GM19328 (cell line): ENCODE data around the gene WDTC1.
A peak's percentile ranks its signal among the peaks of the same experiment; 100 is the strongest.
"Not testable (repeated sequence)": the region's sequence is repeated elsewhere in the genome, so short reads cannot be mapped to it uniquely, and the experiment has no call there.

ENCODE experiments used
- ATAC-seq: cut with Tn5 transposase; IDR thresholded peaks from one replicate; pipeline ENCODE4 v1.9.1; 2021; ENCODE audit warnings: mild to moderate bottlenecking, moderate library complexity; ENCODE audit not compliant: unreplicated experiment

Gene WDTC1, protein sequence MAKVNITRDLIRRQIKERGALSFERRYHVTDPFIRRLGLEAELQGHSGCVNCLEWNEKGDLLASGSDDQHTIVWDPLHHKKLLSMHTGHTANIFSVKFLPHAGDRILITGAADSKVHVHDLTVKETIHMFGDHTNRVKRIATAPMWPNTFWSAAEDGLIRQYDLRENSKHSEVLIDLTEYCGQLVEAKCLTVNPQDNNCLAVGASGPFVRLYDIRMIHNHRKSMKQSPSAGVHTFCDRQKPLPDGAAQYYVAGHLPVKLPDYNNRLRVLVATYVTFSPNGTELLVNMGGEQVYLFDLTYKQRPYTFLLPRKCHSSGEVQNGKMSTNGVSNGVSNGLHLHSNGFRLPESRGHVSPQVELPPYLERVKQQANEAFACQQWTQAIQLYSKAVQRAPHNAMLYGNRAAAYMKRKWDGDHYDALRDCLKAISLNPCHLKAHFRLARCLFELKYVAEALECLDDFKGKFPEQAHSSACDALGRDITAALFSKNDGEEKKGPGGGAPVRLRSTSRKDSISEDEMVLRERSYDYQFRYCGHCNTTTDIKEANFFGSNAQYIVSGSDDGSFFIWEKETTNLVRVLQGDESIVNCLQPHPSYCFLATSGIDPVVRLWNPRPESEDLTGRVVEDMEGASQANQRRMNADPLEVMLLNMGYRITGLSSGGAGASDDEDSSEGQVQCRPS

DNA sequence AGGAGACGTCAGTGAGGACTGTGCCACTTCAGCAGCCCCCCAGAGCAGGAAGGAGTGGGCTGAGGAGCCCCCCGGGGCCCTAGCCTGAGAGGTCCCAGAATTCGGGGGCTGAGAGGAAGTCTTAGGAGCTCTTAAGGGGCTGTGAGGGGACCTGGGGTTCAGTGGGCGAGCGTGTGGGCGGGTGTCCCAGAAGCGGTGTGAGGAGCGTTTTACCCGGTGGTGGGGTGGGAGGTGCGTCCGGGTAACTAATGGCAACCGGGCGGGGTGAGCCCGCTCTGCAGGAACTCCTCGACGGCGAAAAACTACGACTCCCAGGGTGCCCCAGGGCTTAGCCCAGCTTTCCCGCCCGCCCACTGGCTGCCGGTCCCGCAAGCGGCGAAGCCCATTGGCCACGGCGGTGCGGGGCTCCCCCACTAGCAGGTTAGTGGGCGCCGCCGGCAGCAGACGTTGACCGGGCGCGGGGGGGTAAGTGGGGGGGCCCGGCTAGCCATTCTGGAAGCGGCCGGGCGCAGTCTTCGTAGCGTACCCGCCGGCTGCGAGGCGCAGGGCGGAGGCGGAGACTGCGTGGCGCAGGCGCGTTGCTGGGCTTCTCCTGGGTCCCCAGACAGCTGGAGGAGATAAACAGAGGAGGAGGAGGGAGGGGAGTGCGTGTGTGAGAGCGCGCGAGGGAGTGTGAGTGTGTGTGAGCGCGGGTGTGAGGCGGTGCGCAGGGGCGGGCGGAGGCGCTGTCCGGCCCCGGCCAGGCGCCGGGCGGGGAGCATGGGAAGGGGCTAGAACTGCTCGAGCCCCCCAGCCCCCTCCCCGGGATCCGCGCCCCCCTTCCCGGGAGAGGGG lies at the start of gene WDTC1:
Gene WDTC1 (plus strand): TSS at position 584 of the 834 bp plus-strand sequence. CDS start 26,423 bp downstream, outside the sequence.
- peak; percentile 84 for ATAC-seq

DNA sequence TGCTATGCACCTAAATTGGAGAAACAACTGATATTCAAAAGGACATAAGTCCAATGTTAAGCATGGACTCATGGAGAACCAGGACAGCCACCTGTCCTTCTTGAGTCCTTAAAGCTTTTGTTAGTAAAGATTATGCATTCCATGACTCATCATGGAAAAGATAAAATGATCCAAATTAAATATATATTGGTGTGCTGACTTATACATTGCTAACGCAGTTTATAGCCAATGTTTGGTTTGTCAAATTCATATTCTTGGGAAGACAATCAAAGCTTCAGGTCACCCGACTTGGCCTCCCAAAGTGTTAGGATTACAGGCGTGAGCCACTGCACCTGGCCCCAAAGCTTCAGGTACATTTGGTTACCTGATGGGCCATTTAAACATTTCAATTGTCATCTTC lies 49.8 kb upstream of the WDTC1 start:
- ATAC-seq: not testable (repeated sequence)

DNA sequence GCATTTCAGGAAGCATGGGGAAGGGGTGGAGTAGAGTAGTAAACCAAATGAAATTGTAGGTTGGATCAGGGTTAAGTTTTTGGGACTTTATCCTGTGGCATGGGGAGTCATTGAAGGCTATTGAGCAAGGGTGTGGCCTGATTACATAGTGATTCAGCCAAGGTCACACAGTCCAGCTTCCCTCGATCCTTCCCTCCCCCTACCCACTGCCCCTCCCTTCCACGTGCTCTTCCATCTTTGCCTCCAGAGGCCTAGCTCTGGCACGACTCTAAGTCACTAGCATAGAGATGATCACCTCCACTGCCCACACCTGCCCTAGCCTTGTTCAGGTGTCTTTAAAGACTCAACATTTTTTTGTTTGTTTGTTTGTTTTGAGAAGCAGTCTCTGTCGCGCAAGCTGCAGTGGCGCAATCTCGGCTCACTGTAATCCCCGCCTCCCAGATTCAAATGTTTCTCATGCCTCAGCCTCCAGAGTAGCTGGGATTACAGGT lies 42.3 kb upstream of the WDTC1 start:
- ATAC-seq: no peak

DNA sequence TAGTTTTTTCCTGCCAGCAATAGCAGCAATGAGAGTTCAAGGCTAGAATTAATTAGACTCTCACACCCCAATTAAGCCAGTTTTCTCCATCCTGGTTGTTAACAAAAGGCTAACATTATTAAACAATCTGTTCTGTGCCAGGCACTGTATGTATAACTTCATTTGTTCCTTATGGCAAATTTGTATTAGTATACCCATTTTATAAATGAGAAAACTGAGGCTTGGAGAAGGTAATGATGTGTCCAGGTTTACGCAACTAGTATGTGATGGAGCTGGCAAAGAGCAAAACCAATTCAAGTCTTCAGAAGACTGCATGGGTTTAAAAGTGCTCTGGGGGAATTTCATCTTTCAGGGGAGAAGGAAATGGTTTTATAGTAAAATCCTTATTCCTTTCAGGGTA lies 41.2 kb upstream of the WDTC1 start:
- no peak for ATAC-seq

DNA sequence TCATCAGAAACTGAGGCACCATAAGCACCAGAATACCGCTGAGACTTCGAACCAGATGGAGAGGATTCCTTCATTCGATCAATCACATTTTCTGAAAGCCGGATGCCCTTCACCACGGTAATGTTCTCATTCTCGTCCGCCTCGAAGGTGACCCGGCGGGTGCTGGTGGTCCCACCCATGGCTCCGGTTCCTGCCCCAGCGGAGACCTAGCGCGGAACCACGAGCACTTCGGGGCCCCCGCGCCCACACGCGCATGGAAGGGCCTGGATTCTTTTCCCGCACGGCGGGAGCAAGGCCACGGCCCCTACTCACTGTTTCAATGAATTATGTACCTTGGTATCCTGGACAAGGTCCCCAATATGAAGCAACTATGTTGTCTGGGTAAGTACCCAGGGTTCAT lies 33.1 kb upstream of the WDTC1 start:
- no peak for ATAC-seq

DNA sequence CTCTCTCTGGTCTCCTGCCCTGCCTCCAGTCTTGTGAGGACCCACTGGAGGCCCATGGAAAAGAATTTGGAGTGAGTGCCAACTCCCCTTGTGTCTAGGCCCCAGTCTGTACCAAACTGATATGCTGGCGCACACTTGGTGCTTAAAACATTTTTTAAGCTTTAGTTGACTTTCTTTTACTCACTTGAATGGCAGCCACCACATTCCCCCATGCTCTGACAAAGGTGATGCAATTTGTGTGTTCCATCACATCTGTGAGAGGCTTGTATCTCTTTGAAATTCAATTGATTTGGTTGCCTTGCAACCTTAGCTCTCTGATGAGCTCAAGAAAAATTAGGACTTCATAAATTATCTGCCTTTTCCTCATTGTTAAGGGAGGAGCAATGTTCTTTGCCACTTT lies 30.5 kb upstream of the WDTC1 start:
- ATAC-seq: no peak

DNA sequence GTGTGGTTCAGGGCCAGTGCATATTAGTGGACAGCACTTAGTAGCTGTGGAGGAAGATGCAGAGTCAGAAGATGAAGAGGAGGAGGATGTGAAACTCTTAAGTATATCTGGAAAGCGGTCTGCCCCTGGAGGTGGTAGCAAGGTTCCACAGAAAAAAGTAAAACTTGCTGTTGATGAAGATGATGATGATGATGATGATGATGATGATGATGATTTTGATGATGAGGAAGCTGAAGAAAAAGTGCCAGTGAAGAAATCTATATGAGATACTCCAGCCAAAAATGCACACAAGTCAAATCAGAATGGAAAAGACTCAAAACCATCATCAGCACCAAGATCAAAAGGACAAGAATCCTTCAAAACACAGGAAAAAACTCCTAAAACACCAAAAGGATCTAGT lies 27.2 kb upstream of the WDTC1 start:
- not testable (repeated sequence) for ATAC-seq

DNA sequence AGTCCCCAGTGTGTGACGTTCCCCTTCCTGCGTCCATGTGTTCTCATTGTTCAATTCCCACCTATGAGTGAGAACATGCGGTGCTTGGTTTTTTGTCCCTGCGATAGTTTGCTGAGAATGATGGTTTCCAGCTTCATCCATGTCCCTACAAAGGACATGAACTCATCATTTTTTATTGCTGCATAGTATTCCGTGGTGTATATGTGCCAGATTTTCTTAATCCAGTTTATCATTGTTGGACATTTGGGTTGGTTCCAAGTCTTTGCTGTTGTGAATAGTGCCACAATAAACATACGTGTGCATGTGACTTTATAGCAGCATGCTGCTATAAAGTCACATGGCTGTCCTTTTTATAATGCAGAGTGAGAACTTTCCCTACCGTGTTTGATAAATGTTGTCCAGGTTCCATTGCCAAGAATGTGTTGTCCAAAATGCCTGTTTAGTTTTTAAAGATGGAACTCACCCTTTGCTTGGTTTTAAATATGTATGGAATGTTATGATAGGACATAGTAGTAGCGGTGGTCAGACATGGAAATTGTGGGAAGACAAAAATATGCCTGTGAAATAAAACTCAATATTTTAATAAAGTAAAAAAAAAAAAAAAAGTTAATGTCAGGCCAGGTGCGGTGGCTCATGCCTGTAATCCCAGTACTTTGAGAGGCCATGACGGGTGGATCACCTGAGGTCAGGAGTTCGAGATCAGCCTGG lies 26.1 kb upstream of the WDTC1 start:
- ATAC-seq: not testable (repeated sequence)

DNA sequence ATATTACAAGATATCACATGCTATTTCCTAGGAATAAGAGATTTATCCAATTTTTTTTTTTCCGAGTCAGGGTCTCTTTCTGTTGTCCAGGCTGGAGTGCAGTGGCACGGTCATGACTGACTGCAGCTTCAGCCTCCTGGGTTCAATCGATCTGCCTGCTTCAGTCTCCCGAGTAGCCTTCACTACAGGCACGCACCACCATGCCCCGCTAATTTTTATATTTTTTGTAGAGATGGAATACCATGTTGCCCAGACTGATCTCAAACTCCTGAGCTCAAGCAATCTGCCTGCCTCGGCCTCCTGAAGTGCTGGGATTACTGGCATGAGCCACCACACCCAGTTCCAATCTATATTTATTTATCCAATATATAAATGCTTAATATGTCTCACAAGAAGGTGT lies 18.0 kb upstream of the WDTC1 start:
- no peak for ATAC-seq

DNA sequence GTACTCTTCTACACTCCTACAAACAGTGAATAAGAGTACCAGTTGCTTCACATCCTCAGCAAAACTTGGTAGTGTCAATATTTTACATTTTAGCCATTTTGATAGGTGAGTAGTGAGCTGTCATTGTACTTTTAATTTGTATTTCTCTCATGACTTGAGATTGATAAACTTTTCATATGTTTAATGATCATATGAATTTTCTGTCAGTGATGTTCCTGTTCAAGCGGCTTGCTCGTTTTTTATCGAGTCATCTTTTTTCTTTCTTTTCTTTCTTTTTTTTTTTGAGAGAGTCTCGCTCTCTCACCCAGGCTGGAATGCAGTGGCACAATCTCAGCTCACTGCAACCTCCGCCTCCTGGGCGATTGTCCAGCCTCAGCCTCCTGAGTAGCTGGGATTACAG lies 17.0 kb upstream of the WDTC1 start:
- ATAC-seq: no peak

DNA sequence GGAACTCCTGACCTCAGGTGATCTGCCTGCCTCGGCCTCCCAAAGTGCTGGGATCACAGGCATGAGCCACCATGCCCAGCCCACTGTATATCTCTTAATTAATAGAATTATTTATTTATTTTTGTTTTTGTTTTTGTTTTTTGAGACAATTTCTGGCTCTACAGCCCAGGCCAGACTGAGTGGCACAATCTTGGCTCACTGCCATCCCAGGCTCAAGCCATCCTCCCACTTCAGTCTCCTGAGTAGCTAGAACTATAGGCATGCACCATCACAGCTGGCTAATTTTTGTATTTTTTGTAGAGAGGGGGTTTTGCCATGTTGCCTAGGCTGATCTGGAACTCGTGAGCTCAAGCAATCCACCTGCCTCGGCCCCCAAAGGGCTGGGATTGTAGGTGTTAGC lies 15.7 kb upstream of the WDTC1 start:
- ATAC-seq: no peak

DNA sequence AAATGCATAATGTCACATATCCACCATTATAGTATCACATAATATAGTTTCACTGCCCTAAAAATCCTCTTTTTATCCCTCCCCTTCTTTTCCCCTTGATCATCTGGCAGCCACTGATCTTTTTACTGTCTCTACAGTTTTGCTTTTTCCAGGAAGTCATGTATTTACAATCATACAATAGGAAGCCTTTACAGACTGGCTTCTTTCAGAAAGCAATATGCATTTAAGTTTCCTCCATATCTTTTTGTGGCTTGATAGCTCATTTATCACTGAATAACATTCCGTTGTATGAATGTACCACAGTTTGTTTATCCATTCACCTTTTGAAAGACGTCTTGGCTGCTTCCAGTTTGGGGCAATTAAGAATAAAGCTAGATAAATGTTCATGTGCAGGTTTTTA lies 14.3 kb upstream of the WDTC1 start:
- ATAC-seq: no peak

DNA sequence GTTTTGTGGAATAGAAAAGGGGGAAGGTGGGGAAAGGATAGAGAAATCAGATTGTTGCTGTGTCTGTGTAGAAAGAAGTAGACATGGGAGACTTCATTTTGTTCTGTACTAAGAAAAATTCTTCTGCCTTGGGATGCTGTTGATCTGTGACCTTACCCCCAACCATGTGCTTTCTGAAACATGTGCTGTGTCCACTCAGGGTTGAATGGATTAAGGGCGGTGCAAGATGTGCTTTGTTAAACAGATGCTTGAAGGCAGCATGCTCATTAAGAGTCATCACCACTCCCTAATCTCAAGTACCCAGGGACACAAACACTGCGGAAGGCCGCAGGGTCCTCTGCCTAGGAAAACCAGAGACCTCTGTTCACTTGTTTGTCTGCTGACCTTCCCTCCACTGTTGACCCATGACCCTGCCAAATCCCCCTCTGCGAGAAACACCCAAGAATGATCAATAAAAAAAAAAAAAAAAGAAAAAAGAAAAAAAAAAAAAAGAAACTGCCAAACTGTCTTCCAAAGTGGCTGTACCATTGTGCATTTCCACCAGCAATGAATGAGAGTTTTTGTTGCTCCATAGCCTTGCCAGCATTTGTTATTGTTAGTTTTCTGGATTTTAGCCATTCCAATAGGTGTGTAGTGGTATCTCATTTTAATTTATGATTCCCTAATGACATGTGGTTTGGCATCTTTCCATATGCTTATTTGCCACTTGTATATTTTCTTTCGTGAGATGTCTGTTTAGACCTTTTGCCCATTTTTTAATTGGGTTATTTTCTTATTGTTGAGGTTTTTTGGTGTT lies 13.5 kb upstream of the WDTC1 start:
- ATAC-seq: not testable (repeated sequence)

DNA sequence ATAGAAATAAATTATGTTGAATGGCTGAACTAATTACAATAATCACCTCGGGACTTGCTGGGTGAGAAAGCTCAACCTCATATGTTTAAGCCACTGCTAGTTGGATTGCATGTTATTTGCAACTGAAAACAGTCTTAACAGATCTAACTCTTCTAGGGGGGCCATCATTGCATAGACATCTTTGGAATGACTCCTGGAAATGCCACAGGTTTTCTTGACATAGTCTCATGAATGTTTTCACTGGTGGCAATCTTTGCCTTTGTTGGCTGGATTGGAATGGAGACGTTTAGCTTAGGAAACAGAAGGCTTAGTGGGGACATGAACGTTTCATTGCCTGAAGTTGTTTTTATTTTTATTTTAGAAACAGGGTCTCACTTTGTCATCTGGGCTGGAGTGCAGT lies 8.8 kb upstream of the WDTC1 start:
- ATAC-seq: no peak

DNA sequence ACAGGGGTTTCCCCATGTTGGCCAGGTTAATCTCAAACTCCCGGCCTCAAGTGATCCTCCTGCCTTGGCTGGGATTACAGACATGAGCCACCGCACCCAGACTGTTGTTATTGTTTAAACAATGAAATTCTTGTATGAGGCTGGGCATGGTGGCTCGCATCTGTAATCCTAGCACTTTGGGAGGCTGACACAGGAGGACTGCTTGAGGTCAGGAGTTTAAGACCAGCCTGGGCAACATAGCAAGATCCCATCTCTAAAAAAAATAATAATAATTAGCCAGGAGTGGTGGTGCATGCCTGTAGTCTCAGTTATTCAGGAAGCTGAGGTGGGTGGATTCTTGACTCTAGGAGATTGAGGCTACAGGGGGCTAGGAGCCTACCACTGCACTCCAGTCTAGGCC lies 6.7 kb upstream of the WDTC1 start:
- ATAC-seq: no peak

DNA sequence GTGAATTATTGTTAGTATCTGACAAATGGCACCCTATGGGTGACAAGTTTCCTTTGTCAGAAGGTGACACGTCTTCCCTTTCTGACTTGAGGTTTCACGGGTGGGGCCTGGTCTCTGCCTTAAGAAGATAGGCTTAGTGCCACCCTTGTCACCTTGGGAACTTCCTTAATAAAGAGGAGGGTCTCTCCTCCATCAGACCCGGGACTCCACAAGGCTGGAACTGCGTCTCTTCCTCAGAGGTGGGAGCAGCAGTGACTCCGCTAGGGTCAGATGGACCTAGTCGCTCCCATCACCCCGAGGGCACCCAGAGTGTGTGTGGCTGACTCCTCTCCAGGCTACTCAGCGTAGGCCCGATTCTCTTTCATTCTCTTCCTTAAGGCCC lies 774 bp upstream of the WDTC1 start:
- no peak for ATAC-seq

DNA sequence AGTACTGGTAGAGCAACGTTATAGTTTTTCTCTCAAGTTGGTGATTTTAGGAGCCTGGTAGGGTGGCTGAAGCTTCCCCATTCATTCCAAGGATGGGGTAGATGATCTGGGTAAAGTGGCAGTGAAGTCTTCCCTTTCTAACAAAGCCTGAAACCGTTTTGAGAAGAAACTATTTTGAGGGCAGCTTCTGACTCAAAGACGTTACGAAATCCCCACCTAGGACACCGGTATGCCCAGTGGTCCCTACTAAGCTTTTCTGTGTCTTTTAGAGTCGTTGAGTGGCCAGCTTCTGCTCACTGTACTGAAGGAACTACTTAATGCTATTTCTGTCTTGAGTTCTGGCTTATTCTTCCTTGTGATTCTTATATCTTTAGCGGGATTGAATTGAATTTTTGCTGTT lies 1.4 kb downstream of the WDTC1 start:
- no peak for ATAC-seq

DNA sequence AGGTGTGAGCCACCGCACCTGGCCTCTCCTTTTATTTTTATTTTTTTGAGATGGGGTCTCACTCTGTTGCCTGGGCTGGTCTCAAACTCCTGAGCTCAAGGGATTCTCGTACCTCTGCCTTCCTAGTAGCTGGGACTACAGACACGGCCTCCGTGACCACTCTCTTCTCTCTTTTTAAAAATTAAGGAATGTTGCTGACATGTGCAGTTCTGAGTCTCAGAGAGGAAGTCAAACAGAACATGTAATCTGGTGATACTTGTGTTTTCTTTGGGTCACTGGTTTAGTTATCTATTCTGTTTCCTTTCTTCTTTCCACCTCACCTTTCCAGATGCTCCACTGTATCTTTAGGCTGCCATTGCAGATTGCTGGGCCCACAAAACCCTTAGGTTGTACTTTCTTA lies 2.7 kb downstream of the WDTC1 start:
- no peak for ATAC-seq

DNA sequence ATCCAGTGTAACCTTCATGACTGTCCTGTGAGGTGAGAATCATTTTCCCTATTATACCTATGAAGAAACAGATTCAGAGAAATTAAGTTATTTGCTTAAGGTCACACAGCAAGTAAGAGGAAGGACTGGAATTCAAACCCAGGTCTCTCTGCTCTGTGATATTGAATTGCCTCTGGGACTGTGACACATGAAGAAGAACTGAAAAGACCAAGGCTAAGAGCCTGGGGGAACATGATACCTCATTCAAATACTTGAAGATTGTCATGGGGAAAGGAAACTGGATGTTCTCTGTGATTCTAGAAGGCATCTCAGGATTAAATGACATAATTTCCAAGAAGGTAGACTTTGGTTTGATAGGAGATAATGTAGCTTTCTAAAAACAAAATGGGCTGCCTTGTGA lies 3.6 kb downstream of the WDTC1 start:
- ATAC-seq: no peak

DNA sequence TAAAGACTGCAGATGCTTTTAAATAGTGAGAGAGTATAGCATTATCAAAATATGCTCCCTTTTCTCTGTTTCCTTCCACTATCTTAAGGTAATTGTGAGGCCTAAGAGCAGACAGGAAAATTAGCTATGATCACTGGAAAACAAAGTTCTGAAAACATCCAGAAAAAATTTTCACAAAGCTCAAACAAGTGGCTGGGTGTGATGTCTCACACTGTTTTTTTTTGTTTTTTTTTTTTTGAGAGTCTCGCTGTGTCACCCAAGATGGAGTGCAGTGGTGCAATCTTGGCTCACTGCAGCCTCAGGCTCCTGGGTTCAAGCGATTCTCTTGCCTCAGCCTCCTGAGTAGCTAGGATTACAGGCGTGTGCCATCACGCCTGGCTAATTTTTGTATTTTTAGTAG lies 7.2 kb downstream of the WDTC1 start:
- no peak for ATAC-seq
